Neural cell (in vitro differentiated cells): ENCODE measurements around the gene NELL1.

Experiments used
- EP300 ChIP-seq: fragments of 450-650 bp; conservative IDR thresholded peaks from 2 replicates; pipeline ENCODE4 v1.6.1; 2014; ENCODE audit warnings: antibody characterized with exemption, mild to moderate bottlenecking, moderate library complexity; ENCODE audit not compliant: poor library complexity, severe bottlenecking
- EZH2 ChIP-seq: fragments of 200-600, 300-800 bp; shearing (Covaris generic), sonication (generic); IDR thresholded peaks from 2 replicates; pipeline ENCODE4 v1.6.1; 2014; ENCODE audit warnings: antibody characterized with exemption, low read length, borderline replicate concordance, mild to moderate bottlenecking; ENCODE audit not compliant: insufficient read depth, poor library complexity, severe bottlenecking
- POLR2AphosphoS5 ChIP-seq: IDR thresholded peaks from 2 replicates; pipeline ENCODE4 v1.6.1; 2012
- SMC3 ChIP-seq: fragments of 450-650 bp; conservative IDR thresholded peaks from 2 replicates; pipeline ENCODE4 v1.6.1; 2014; ENCODE audit warnings: antibody characterized with exemption, mild to moderate bottlenecking, moderate library complexity; ENCODE audit not compliant: poor library complexity
- TAF1 ChIP-seq: IDR thresholded peaks from 2 replicates; pipeline ENCODE4 v1.6.1; 2012; ENCODE audit warnings: low read depth
- TF ChIP-seq, protein P1 (sequence below): fragments of 450-650 bp; IDR thresholded peaks from 2 replicates; pipeline ENCODE4 v1.5.1; 2014; ENCODE audit warnings: antibody characterized with exemption, mild to moderate bottlenecking, moderate library complexity; ENCODE audit not compliant: poor library complexity, severe bottlenecking
- TF ChIP-seq, protein P2 (sequence below): IDR thresholded peaks from 2 replicates; pipeline ENCODE4 v1.6.1; 2012; ENCODE audit warnings: borderline replicate concordance

DNA sequence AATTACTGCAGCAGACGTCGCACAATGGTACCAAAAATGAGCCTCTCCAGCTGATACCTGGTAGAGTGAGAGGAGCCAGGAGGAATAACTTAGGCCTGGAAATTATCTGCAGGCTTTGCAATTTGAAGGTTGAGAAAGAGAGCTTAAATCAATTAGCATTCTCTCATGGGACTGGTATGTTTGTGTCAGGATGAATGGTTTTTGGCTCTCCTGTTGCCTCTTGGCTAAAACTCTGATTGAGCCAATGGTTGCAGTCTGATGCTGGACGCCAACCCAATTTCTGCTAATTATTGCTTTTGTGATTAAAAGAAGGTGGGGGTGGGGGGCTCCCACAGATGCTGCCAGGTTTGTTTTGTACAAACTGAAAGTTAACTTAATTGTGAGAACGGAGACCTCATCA is 12.5 kb upstream of the NELL1 start:
- TF ChIP-seq, protein P1, sequence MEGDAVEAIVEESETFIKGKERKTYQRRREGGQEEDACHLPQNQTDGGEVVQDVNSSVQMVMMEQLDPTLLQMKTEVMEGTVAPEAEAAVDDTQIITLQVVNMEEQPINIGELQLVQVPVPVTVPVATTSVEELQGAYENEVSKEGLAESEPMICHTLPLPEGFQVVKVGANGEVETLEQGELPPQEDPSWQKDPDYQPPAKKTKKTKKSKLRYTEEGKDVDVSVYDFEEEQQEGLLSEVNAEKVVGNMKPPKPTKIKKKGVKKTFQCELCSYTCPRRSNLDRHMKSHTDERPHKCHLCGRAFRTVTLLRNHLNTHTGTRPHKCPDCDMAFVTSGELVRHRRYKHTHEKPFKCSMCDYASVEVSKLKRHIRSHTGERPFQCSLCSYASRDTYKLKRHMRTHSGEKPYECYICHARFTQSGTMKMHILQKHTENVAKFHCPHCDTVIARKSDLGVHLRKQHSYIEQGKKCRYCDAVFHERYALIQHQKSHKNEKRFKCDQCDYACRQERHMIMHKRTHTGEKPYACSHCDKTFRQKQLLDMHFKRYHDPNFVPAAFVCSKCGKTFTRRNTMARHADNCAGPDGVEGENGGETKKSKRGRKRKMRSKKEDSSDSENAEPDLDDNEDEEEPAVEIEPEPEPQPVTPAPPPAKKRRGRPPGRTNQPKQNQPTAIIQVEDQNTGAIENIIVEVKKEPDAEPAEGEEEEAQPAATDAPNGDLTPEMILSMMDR, result no peak
- no peak for TF ChIP-seq POLR2AphosphoS5
- TF ChIP-seq, protein P2, sequence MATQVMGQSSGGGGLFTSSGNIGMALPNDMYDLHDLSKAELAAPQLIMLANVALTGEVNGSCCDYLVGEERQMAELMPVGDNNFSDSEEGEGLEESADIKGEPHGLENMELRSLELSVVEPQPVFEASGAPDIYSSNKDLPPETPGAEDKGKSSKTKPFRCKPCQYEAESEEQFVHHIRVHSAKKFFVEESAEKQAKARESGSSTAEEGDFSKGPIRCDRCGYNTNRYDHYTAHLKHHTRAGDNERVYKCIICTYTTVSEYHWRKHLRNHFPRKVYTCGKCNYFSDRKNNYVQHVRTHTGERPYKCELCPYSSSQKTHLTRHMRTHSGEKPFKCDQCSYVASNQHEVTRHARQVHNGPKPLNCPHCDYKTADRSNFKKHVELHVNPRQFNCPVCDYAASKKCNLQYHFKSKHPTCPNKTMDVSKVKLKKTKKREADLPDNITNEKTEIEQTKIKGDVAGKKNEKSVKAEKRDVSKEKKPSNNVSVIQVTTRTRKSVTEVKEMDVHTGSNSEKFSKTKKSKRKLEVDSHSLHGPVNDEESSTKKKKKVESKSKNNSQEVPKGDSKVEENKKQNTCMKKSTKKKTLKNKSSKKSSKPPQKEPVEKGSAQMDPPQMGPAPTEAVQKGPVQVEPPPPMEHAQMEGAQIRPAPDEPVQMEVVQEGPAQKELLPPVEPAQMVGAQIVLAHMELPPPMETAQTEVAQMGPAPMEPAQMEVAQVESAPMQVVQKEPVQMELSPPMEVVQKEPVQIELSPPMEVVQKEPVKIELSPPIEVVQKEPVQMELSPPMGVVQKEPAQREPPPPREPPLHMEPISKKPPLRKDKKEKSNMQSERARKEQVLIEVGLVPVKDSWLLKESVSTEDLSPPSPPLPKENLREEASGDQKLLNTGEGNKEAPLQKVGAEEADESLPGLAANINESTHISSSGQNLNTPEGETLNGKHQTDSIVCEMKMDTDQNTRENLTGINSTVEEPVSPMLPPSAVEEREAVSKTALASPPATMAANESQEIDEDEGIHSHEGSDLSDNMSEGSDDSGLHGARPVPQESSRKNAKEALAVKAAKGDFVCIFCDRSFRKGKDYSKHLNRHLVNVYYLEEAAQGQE, result no peak
- TF ChIP-seq EZH2, result no peak
- TF ChIP-seq EP300, result no peak
- TF ChIP-seq TAF1, result no peak
- no peak for TF ChIP-seq SMC3
